Right lobe of liver (tissue), 4 donors: ENCODE data around the gene PAM16.

Source experiments
- POLR2A ChIP-seq: fragments of 450-650 bp; IDR thresholded peaks from one replicate; pipeline ENCODE4 v1.6.1; 2017; ENCODE audit warnings: antibody characterized with exemption, mild to moderate bottlenecking
- TF ChIP-seq, protein P1 (sequence below), 4 donors: fragments of 200-600 bp in 3 of 4; fragments of 450-650 bp in 1 of 4; IDR thresholded peaks; one replicate each; pipeline versions ENCODE4 v1.5.1 to v1.8.0; 2016 to 2022; ENCODE audit warnings: antibody characterized with exemption in 4 of 4, mild to moderate bottlenecking in 2 of 4
- donor health status: DM: no; HTN: no; CAD: no.
- donor health status: DM: no; HTN: no; CAD: no.
- donor health status: DM: no; HTN: yes; CAD: no.

DNA sequence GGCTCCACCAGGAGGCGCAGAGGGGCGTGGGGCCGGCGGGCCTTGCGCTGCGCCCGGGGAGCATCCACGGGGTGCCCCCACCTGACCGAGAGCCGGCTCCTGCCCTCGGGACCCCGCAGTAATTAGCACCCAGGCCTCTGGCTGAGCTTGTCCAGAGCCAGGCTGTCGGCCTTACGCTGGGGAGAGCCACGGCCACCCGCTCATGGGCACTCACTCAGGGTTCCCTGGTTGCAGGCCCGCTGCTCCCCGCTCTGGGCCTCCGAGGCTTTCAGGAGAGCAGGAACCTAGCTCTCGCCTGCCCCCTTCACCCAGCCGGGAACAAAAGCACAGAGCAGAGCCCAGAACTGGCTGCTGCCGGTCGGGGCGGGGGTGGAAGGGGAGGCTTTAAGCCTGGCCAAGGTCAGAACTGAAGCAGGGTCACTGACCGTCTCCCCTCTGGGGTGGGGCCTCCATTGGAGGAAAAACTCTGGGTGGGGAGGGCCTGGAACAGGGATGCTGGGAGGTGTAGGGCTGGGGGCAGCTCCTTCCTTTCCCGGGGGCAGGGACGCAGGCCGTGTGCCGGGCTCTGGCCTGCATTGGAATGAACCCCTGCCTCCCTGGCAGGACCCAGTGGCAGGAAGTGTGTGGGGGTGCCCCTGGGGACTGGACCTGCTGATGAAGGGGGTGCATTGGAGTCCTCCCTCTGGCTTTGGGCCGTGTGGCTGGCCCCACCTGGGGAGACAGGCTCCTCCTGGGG lies 22.9 kb downstream of the PAM16 start:
- TF ChIP-seq, protein P1, sequence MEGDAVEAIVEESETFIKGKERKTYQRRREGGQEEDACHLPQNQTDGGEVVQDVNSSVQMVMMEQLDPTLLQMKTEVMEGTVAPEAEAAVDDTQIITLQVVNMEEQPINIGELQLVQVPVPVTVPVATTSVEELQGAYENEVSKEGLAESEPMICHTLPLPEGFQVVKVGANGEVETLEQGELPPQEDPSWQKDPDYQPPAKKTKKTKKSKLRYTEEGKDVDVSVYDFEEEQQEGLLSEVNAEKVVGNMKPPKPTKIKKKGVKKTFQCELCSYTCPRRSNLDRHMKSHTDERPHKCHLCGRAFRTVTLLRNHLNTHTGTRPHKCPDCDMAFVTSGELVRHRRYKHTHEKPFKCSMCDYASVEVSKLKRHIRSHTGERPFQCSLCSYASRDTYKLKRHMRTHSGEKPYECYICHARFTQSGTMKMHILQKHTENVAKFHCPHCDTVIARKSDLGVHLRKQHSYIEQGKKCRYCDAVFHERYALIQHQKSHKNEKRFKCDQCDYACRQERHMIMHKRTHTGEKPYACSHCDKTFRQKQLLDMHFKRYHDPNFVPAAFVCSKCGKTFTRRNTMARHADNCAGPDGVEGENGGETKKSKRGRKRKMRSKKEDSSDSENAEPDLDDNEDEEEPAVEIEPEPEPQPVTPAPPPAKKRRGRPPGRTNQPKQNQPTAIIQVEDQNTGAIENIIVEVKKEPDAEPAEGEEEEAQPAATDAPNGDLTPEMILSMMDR (IDR thresholded peaks at IDR 0.05): peak; percentile 45 to 64 (median 59)
- peak; percentile 59 for TF ChIP-seq POLR2A
